ENCODE results near the gene TRIM45.

Gene TRIM45

GRCh38 chr1:117116090-117116783, 5.3 kb downstream of the TRIM45 start:
- no peak for TF ChIP-seq CTCF (IDR thresholded peaks at IDR 0.05; ENCODE audit: insufficient read depth, low read length, poor library complexity, severe bottlenecking)
- no peak for TF ChIP-seq EZH2phosphoT487 (conservative IDR thresholded peaks at IDR 0.05; ENCODE audit: low read length)
- H4K20me1 ChIP-seq (ENCODE audit: low read depth, low read length): no peaks in the 10 kb centered on the region
- no peaks in the 10 kb centered on the region for H3K79me2 ChIP-seq (ENCODE audit: insufficient read depth, low read length)

GRCh38 chr1:117114877-117115276, 6.7 kb downstream of the TRIM45 start:
- H3K79me2 ChIP-seq (ENCODE audit: insufficient read depth, low read length): no peaks in the 10 kb centered on the region
- no peaks in the 10 kb centered on the region for H3K9me2 ChIP-seq (replicated peaks; ENCODE audit: insufficient read depth, low read length)
- no peaks in the 10 kb centered on the region for H3K9me3 ChIP-seq (ENCODE audit: insufficient read depth, low read length)
- no peaks in the 10 kb centered on the region for H3K36me3 ChIP-seq (ENCODE audit: low read length)
- H4K20me1 ChIP-seq (ENCODE audit: low read depth, low read length): no peaks in the 10 kb centered on the region
- H3K9ac ChIP-seq (ENCODE audit: low read length): no peak overlapping the region
- TF ChIP-seq CTCF (IDR thresholded peaks at IDR 0.05; ENCODE audit: insufficient read depth, low read length, poor library complexity, severe bottlenecking) (no peak), EZH2phosphoT487 (conservative IDR thresholded peaks at IDR 0.05; ENCODE audit: low read length) (no peak)
- no peak overlapping the region for H3K27ac ChIP-seq (ENCODE audit: low read depth, low read length)
- H3K4me2 ChIP-seq (ENCODE audit: low read depth, low read length, poor library complexity, severe bottlenecking): no peak overlapping the region
- H3F3A ChIP-seq (ENCODE audit: insufficient read depth): no peaks in the 10 kb centered on the region
- H2AFZ ChIP-seq (ENCODE audit: low read depth, low read length, severe bottlenecking): no peak overlapping the region
- no peak overlapping the region for H3K4me3 ChIP-seq (ENCODE audit: insufficient read depth, low read length, poor library complexity, severe bottlenecking)
- no peaks in the 10 kb centered on the region for H3K27me3 ChIP-seq (ENCODE audit: low read length)

More at GRCh38 chr1:117116090-117116783, 5.3 kb downstream of the TRIM45 start:
- Histone ChIP-seq H3K9me2 (replicated peaks; ENCODE audit: insufficient read depth, low read length) (no peaks in the 10 kb centered on the region), H3K27me3 (ENCODE audit: low read length) (no peaks in the 10 kb centered on the region), H2AFZ (ENCODE audit: low read depth, low read length, severe bottlenecking) (no peak overlapping the region), H3K4me3 (ENCODE audit: insufficient read depth, low read length, poor library complexity, severe bottlenecking) (no peak overlapping the region), H3F3A (ENCODE audit: insufficient read depth) (no peaks in the 10 kb centered on the region), H3K27ac (ENCODE audit: low read depth, low read length) (no peak overlapping the region), H3K9ac (ENCODE audit: low read length) (no peak overlapping the region), H3K4me2 (ENCODE audit: low read depth, low read length, poor library complexity, severe bottlenecking) (no peak overlapping the region), H3K36me3 (ENCODE audit: low read length) (no peaks in the 10 kb centered on the region), H3K9me3 (ENCODE audit: insufficient read depth, low read length) (no peaks in the 10 kb centered on the region)

GRCh38 chr1:117113199-117113598, 8.3 kb downstream of the TRIM45 start:
- no peaks in the 10 kb centered on the region for H3K9me2 ChIP-seq (replicated peaks; ENCODE audit: insufficient read depth, low read length)
- no peak overlapping the region for H3K27ac ChIP-seq (ENCODE audit: low read depth, low read length)
- H4K20me1 ChIP-seq (ENCODE audit: low read depth, low read length): no peaks in the 10 kb centered on the region
- TF ChIP-seq EZH2phosphoT487 (conservative IDR thresholded peaks at IDR 0.05; ENCODE audit: low read length) (no peak), CTCF (IDR thresholded peaks at IDR 0.05; ENCODE audit: insufficient read depth, low read length, poor library complexity, severe bottlenecking) (no peak)
- no peaks in the 10 kb centered on the region for H3K36me3 ChIP-seq (ENCODE audit: low read length)
- no peak overlapping the region for H3K4me2 ChIP-seq (ENCODE audit: low read depth, low read length, poor library complexity, severe bottlenecking)
- no peaks in the 10 kb centered on the region for H3K79me2 ChIP-seq (ENCODE audit: insufficient read depth, low read length)
- H3K9me3 ChIP-seq (ENCODE audit: insufficient read depth, low read length): no peaks in the 10 kb centered on the region
- no peaks in the 10 kb centered on the region for H3F3A ChIP-seq (ENCODE audit: insufficient read depth)
- no peak overlapping the region for H3K9ac ChIP-seq (ENCODE audit: low read length)
- H2AFZ ChIP-seq (ENCODE audit: low read depth, low read length, severe bottlenecking): no peak overlapping the region
- no peak overlapping the region for H3K4me3 ChIP-seq (ENCODE audit: insufficient read depth, low read length, poor library complexity, severe bottlenecking)
- no peaks in the 10 kb centered on the region for H3K27me3 ChIP-seq (ENCODE audit: low read length)

All from SU-DHL-6 (cell line).